GM21447 (cell line): ENCODE data around the gene CACNB4.

Experiments
- ATAC-seq: cut with Tn5 transposase; IDR thresholded peaks from one replicate; pipeline ENCODE4 v1.9.1; 2021; ENCODE audit not compliant: unreplicated experiment

The CACNB4 gene

GRCh38 chr2:151860613-151861146 is 238.2 kb downstream of the CACNB4 start:
- ATAC-seq: no peak

GRCh38 chr2:151860210-151860609 is 238.6 kb downstream of the CACNB4 start:
- no peak for ATAC-seq

GRCh38 chr2:151857650-151858049 is 241.2 kb downstream of the CACNB4 start:
- no peak for ATAC-seq

GRCh38 chr2:151855111-151855510 is 243.7 kb downstream of the CACNB4 start:
- no peak for ATAC-seq

- no peak for ATAC-seq
These were observed 245.6 kb downstream of the CACNB4 start for GRCh38 chr2:151853070-151853758.

DNA sequence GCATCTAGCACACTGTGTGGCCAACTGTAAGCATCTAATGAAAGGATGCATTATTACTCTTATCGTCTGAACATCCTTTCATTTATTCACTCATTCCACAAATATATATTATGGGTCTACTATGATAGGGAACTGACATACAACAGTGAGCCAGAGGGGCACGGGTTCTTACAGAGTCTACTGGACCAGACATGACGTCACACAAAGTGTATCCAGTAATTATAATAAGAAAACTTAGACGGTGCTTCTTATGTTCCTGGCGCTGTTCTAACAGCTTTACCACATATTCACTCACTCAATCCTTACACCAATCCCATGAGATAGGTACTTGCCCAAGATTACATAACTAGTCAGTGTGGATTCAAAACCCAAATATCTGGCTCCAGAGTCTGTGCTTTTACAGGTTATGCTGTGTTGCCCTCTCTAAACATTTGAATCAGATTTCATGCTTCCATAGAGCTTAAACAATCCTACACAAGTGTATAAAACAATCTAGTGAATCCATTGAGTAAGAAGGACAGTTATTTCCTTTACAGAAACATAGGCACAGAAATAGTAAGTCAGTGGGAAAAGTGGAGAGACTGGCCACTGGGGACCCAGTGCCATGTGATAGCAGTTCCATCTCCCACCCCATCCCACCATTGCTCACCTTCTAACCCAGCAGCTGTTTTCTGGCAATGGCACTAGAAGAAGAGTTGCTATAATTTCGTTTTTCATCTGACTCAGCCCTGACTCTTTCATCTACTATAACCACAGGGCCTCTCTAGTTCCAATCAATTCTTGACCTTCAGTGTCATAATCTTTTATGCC is 246.4 kb downstream of the CACNB4 start:
- ATAC-seq: no peak

DNA sequence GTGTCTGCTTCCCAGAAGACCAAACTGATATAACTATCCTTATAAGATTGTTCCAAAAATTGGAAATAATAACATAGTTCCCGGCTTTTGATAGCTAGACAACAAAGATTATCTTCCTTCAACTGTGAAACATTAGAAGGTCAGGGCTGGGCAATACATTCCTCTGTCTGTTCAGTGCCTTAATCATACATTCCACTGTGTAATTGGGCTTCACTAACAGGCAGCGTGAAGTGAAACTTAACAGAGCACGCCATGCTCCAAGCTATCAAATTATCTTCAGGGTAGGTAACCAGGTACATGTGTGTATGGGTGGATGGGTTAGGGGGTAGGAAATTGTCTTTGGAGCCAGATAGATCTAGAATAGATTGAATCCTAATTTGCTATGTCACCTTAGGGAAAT is 247.1 kb downstream of the CACNB4 start:
- no peak for ATAC-seq

DNA sequence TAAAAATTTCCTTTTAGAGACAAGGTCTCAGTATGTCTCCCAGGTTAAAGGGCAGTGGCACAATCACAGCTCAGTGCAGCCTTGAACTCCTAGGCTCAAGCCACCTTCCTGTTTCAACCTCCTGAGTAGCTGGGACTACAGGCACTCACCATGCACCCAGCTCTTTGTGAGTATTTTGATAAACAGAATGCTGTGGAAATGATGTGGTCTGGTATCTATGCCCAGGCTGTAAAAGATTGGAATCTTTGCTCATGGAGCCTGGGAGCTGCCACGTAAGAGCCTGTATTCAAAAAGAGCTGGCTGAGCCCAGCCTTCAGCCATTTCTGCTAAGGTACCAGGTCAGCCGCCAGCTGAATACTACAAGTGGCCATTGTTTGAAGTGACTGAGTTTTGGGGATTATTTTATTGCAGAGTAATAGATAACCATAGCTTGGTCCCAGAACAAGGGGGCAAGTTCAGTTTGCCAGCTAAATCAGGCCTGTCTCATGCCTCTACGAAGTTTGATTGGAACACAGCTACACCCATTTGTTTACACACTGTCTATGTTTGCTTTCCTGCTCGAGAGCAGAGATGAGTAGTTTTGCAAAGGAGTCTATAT is 249.3 kb downstream of the CACNB4 start:
- no peak for ATAC-seq

GRCh38 chr2:151845884-151846283 is 253.0 kb downstream of the CACNB4 start:
- ATAC-seq: peak; percentile 54

DNA sequence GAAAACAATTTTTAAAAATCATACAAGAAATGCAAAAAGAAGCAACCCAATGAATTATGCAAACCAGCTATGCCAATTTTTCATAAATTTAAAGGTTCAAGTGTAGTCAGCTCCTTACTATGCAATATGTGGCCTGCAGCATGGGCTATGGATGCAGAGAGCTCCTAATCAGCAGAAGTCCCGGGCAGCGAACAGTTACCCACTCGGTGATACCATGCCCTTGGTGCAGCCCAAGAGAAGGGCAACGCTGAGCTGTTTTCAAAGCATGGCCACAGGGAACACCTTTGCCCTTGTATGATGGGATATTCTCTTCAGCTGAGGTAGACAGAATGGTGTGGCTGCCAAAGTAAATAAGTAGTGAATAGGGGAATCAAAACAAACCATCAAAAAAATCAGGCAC is 253.4 kb downstream of the CACNB4 start:
- no peak for ATAC-seq

- ATAC-seq: no peak
These were observed 254.5 kb downstream of the CACNB4 start for GRCh38 chr2:151844211-151844896.

GRCh38 chr2:151843691-151844061 is 255.2 kb downstream of the CACNB4 start:
- no peak for ATAC-seq

DNA sequence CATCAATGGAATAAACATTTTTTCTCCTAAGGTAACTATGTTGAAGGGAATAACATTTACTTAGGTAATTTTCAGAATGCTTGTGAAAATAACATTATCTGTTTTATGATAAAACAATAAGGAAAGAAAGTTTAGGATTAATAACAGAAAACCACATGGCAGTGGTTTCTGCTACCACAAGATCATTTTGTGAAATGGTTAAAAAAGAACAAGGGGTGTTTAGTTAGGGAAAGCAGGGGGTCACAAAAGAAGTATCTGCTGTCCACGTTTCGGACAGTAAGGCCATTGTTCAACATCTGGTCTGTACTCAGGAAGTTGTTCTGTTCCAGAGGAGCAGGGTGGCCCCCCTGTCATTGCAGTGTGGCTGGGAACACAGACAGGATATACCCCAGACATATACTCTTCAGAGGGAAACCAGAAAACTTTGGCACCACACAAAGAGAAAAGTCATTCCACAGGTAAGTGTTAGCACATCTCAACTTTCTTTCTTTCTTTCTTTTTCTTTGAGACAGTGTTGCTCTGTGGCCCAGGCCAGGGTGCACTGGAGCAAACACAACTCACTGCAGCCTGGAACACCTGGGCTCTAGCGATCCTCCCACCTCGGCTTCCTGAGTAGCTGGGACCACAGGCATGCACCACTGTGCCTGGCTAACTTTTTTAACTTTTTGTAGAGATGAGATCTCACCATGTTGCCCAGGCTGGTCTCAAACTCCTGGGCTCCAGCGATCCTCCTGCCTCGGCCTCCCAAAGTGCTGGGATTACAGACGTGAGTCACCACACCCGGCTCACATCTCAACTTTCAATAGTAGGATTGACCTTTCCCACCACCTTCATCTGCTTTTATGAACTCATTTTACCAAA is 255.8 kb downstream of the CACNB4 start:
- peak; percentile 31 for ATAC-seq

- ATAC-seq: no peak
These were observed 257.8 kb downstream of the CACNB4 start for GRCh38 chr2:151841047-151841424.

DNA sequence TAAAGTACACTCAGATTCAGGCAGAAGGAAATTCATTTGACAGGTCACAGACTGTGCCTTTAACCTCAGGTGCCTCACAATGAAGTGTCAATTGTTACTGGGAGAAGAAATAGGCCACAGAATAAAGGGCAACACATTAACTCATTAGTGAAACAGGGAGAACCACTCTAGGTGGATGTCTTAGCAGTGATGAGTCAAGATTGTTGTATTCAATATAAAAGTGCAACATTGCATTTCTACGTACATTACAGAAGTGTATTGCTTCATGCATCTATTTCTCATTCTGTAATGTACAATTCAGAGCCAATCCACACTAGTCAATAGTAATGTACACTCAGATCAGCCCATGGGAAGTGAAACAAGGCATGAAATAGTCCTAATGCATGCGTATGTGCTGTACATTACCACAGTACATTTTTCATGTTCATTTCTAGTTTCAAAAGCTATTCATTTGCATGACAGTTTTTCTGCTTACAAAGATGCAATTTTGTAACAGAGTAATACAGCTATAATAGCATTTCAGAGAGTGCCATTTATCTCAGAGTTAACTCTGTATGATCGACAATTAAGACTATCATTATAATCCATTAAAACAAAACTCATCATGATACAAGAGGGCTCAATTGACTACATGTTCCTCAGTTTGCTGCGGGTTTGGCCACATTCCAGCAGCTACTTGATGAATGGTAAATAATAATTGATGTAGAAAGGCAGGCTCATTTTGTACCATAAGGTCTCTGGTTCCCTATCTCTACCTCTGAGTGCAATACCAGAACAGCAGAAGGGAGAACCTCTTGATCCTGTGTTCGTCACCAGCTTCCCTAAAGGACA is 258.4 kb downstream of the CACNB4 start:
- peak; percentile 98 for ATAC-seq

DNA sequence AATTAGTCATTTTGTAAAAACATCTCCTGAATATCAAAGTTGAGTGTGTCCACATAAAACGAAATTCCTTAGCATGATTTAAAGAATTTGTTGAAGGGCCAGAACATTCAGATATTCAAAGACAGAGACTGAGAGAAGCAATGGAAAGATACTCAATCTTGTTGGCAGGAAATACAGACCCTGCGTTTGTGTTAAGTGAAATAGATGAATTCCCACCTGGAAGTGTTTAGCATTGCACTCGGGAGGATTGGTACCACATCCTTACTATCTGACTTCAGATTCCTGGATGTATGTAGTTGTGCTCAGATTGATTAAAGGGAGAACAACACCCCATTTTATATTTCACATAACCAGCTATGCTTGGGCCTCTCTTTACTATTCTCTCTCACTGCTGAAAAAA is 260.9 kb downstream of the CACNB4 start:
- ATAC-seq: no peak

DNA sequence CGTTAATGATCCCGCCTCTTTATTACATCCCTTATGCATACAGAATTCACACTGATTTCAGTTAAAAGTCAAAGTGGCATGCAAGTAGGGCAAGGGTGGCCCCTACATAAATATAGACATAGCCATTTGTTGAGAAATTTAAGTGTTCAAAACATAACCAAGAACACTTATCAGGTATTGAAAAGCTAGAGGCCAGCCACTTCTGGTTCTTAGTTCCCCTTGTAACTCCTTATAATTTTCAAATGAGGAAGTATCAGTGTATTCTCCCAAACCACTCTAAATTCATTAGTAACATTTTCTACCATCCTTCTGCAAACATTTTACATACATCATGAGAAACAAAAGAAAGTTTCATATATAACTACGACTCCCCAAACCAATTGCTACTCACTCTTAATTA is 264.9 kb downstream of the CACNB4 start:
- ATAC-seq: peak; percentile 73

GRCh38 chr2:151830961-151831360 is 267.9 kb downstream of the CACNB4 start:
- no peak for ATAC-seq

GRCh38 chr2:151828890-151829324 is 269.9 kb downstream of the CACNB4 start:
- no peak for ATAC-seq
